GM11168 (cell line): ENCODE results near the gene BATF3.

Experiments used
- in situ Hi-C: fragments of 300-500 bp; cut with MboI; formaldehyde crosslinking; loops from one replicate; pipeline ENCODE4 v1.12.0; 2022; ENCODE audit warnings: low sequenced_read_pairs; ENCODE audit not compliant: unreplicated experiment

The BATF3 gene

DNA sequence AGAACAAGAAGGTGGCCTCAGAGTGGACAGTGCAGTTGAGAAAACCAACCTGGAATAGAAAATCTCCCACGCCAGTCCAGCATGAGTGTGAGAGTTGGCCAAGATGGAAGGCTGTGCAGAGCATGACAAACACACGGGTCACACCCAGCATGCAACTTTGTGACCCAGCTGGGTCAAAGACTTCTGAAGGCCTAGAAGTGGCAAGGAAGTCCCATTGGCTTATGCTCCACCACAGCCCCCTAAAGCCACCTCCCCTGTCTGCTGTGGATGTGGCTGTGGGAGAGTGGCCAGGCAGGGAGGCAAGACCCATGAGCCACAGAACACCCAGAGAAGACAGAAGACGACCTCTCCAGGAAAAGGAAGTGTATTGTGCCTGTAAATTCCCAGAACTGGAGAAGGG lies 13.6 kb downstream of the BATF3 start:
- in situ Hi-C loops, result no loop called here

- in situ Hi-C loops, result no loop called here
Observed at GRCh38 chr1:212685429-212685828, 14.2 kb downstream of the BATF3 start.

DNA sequence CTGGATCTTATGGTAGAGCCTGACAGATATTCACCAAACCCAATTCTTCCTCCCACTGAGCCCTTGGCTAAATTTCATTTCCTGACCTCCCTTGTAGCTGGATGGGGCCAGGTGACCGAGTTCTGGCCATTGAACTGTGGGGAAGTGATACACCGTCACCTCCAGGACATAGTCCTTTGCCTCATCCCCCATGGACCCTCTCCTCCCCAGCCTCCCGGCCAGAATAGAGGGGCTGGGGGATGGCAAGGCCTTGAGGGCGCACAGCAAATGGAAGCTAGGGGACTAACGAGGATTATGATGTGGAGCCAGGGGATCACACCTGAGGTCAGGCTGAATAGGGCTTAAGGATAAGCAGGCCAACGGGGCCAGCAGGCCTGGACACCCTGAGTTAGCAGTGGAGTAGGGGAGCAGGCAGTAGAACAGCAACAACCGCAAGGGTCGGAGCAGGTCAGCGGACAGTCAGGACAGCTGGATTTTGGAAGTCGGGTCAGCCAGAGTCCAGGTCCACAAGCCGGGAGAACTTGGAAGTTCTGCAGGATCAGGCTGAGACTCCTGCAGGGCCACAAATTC lies 15.0 kb downstream of the BATF3 start:
- in situ Hi-C loops, result no loop called here

GRCh38 chr1:212684076-212684475 lies 15.6 kb downstream of the BATF3 start:
- in situ Hi-C loops, result no loop called here

GRCh38 chr1:212683357-212683722 lies 16.3 kb downstream of the BATF3 start:
- in situ Hi-C loops, result no loop called here

DNA sequence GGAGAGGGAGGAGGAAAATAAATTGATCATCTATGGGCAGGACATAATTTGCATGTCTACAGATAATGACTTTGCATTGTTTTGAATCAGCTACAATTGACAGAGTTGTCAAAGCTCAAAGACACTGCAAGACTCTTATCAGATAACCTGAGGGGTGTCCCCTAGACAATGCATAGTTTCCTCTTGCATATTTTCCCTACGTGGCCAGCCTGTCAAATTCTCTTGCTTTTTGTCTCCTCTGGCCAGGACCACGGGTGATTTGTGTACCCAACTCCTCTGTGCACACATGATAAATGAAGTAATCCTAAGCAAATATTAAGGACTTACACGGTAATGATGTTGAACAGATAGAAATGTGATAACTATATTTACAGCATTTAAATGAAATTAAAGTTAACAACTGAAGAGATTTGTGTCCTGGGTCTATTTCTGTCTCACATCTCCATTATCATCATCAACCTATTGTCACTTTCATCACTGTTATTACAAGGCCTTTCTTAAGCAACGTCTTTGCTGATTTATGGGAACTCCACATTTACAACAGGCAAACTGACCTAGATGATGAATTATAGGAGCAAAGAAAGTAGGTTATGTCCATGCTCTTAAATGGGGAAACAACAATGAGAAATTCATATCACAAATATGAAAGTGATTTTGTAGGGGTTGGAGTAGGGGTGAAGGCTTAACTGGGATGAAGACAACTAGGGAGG lies 18.8 kb downstream of the BATF3 start:
- in situ Hi-C loops, result no loop called here

GRCh38 chr1:212678456-212679410 lies 20.9 kb downstream of the BATF3 start:
- in situ Hi-C loops, result no loop called here

- in situ Hi-C loops, result no loop called here
Observed at GRCh38 chr1:212677573-212677972, 22.1 kb downstream of the BATF3 start.

GRCh38 chr1:212677136-212677535 lies 22.5 kb downstream of the BATF3 start:
- in situ Hi-C loops, result no loop called here

DNA sequence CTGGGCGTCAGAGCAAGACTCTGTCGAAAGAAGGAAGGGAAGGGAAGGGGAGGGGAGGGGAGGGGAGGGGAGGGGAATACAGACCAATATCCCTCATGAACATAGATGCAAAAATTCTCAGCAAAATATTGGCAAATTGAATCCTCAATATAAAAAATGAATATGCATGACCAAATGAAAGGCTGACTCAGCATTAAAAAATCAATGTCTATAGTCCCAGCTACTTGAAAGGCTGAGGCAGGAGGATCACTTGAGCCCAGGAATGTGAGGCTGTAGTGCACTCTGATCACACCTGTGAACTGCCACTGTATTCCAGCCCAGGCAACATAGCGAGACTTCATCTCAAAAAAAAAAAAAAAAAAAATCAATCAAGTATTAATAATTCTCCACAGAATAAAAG lies 24.0 kb downstream of the BATF3 start:
- in situ Hi-C loops, result no loop called here

- in situ Hi-C loops, result loop anchor here (25.0 kb wide), 1 partner anchor 87 kb away; no protein-coding TSS in a partner anchor
Observed at GRCh38 chr1:212674872-212675271, 24.8 kb downstream of the BATF3 start.

- in situ Hi-C loops, result loop anchor here (25.0 kb wide), 1 partner anchor 91 kb away; no protein-coding TSS in a partner anchor
Observed at GRCh38 chr1:212671342-212672031, 28.2 kb downstream of the BATF3 start.

DNA sequence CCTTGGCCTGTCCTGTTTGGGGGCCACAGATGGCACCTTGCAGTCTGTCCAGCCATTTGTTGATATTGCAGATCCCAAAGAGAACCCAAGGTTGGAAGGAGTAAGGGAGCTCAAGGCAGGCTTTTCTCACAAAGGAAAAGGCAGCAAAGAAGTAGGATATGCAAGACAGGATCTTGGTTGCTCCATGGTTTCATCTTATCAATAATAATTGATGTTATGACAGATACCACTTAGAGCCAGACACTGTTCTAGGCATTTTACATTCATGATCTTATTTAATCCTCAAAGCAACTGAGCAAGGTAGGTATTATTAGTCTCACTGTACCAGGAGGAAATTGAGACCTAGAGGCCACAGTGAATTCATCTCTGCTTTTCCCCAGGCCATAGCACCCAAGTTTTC lies 28.8 kb downstream of the BATF3 start:
- in situ Hi-C loops, result loop anchor here (25.0 kb wide), 1 partner anchor 91 kb away; no protein-coding TSS in a partner anchor

- in situ Hi-C loops, result loop anchor here (25.0 kb wide), 1 partner anchor 92 kb away; no protein-coding TSS in a partner anchor
Observed at GRCh38 chr1:212670301-212670700, 29.3 kb downstream of the BATF3 start.

DNA sequence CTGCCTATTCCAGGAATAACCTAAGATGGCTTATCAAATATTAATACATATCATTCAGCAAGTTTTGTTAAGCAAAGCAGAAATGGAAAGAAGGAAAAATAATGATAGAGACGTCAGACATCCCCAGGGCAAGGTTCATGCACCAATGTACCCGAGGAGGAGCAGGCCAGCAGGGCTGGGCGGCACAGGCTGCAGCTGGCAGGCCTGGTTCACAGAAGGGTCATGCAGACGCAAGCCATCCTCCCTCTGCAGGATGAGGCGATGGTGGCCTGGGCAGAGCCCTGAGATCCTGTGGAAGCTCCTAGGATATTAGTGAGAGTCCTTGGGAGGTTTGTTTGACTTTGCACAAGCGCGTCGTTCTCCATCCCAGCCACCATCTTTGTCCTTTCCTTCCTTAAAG lies 30.0 kb downstream of the BATF3 start:
- in situ Hi-C loops, result loop anchor here (25.0 kb wide), 1 partner anchor 93 kb away; no protein-coding TSS in a partner anchor

DNA sequence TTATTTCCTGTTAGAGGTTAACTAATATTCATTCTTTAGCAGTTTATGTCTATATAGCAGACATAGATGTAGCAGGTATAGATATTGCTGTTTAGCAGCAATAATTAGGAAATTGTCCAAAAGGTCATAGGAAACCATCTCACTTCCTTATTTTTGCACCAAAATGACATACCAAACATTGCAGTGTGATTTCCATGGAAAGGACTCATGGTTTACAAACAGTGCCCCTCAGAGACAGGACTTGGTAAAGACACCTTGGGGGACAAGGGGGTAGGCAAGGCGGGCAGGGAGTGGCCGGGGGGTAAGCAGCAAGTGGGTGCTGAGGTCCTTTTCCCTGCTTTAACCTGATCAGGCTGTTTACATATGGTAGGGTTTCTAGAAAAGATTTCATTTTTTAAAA lies 30.5 kb downstream of the BATF3 start:
- in situ Hi-C loops, result loop anchor here (25.0 kb wide), 1 partner anchor 93 kb away; no protein-coding TSS in a partner anchor

DNA sequence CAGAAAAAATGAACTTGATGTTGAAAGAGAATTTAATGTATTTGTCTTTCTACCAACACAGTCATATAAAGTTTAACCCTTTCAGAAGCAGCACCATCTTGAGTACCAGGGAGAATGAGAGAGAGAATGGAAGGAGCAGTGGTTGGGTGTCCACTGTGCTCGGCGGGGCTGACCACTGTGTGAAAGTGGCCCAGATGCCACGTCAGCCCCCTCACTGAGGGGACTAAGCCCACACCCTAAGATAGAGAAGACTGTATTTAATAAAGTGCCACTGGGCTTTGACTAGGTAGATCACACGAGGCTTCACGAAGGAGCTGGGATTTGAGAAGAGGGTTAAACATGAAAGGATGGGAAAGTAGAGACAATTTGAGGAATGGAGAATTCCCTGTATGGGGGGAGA lies 31.2 kb downstream of the BATF3 start:
- in situ Hi-C loops, result loop anchor here (25.0 kb wide), 1 partner anchor 94 kb away; no protein-coding TSS in a partner anchor

GRCh38 chr1:212667223-212668139 lies 32.2 kb downstream of the BATF3 start:
- in situ Hi-C loops, result loop anchor here (25.0 kb wide), 1 partner anchor 95 kb away; no protein-coding TSS in a partner anchor
